ENCODE measurements around the gene EML2. TPM values are rescaled to one million over a fixed set of nuclear protein-coding genes. Genes with fewer than 3 reads are reported as not detected.

The EML2 gene
- total and polyA plus RNA-seq, 2 of the 4 experiments (the other 2 are of a cell fraction): 11.8 to 25.3 TPM

DNA sequence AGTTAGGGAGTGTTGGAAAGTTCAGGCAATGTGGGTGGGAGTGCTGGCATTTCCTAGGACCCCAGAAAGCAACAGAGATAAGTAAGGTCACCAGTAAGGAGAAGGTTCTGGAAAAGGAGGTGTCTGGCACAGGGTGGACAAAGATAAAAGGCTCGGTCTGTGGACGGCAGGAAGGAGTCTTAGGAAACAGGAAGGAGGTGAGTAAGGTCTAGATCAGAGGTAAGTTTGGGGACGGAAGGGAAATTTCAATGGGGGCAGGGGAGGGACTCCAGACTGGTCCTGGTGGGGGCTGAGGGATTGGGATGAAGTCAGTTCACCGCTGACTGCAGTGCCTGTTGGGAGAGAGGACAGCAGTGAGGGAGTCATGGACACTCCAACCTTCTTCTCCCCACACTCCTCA, 46.8 kb downstream of the EML2 start:
- no peak for TF ChIP-seq SMC3 (IDR thresholded peaks at IDR 0.05; ENCODE audit: low read depth, low read length)
- TF ChIP-seq, protein P1, sequence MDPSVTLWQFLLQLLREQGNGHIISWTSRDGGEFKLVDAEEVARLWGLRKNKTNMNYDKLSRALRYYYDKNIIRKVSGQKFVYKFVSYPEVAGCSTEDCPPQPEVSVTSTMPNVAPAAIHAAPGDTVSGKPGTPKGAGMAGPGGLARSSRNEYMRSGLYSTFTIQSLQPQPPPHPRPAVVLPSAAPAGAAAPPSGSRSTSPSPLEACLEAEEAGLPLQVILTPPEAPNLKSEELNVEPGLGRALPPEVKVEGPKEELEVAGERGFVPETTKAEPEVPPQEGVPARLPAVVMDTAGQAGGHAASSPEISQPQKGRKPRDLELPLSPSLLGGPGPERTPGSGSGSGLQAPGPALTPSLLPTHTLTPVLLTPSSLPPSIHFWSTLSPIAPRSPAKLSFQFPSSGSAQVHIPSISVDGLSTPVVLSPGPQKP (IDR thresholded peaks at IDR 0.05; ENCODE audit: borderline replicate concordance, low read depth, low read length): no peak
- no peak for TF ChIP-seq MAZ (IDR thresholded peaks at IDR 0.05; ENCODE audit: borderline replicate concordance, low read depth, low read length)
- no peak for TF ChIP-seq MAFK (IDR thresholded peaks at IDR 0.05; ENCODE audit: low read depth, low read length)
- TF ChIP-seq CEBPB (IDR thresholded peaks at IDR 0.05; ENCODE audit: low read depth, low read length): no peak
- TF ChIP-seq NFE2L2 (IDR thresholded peaks at IDR 0.05; ENCODE audit: low read depth, low read length): no peak
- no peak for TF ChIP-seq BHLHE40 (IDR thresholded peaks at IDR 0.05; ENCODE audit: low read depth, low read length)
- no peak for TF ChIP-seq CHD1 (IDR thresholded peaks at IDR 0.05; ENCODE audit: low read depth, low read length)
- no peak for TF ChIP-seq MXI1 (IDR thresholded peaks at IDR 0.05; ENCODE audit: borderline replicate concordance, low read depth, low read length)
- TF ChIP-seq POLR2A (IDR thresholded peaks at IDR 0.05; ENCODE audit: low read depth, low read length): no peak
- no peak for TF ChIP-seq RCOR1 (IDR thresholded peaks at IDR 0.05; ENCODE audit: insufficient replicate concordance, low read length)
- no peak for TF ChIP-seq FOS (IDR thresholded peaks at IDR 0.05; ENCODE audit: low read depth, low read length)
- no peak for TF ChIP-seq RAD21 (IDR thresholded peaks at IDR 0.05; ENCODE audit: low read length)
- TF ChIP-seq, protein P2, sequence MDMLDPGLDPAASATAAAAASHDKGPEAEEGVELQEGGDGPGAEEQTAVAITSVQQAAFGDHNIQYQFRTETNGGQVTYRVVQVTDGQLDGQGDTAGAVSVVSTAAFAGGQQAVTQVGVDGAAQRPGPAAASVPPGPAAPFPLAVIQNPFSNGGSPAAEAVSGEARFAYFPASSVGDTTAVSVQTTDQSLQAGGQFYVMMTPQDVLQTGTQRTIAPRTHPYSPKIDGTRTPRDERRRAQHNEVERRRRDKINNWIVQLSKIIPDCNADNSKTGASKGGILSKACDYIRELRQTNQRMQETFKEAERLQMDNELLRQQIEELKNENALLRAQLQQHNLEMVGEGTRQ (IDR thresholded peaks at IDR 0.05; ENCODE audit: low read depth, low read length): no peak
- TF ChIP-seq, protein P3, sequence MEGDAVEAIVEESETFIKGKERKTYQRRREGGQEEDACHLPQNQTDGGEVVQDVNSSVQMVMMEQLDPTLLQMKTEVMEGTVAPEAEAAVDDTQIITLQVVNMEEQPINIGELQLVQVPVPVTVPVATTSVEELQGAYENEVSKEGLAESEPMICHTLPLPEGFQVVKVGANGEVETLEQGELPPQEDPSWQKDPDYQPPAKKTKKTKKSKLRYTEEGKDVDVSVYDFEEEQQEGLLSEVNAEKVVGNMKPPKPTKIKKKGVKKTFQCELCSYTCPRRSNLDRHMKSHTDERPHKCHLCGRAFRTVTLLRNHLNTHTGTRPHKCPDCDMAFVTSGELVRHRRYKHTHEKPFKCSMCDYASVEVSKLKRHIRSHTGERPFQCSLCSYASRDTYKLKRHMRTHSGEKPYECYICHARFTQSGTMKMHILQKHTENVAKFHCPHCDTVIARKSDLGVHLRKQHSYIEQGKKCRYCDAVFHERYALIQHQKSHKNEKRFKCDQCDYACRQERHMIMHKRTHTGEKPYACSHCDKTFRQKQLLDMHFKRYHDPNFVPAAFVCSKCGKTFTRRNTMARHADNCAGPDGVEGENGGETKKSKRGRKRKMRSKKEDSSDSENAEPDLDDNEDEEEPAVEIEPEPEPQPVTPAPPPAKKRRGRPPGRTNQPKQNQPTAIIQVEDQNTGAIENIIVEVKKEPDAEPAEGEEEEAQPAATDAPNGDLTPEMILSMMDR (conservative IDR thresholded peaks at IDR 0.05; ENCODE audit: low read depth, low read length): no peak
- TF ChIP-seq RFX5 (IDR thresholded peaks at IDR 0.05; ENCODE audit: low read depth, low read length): no peak
- H2AFZ ChIP-seq (replicated peaks; ENCODE audit: low read length, poor library complexity): no peak overlapping the region
- H3K9ac ChIP-seq (ENCODE audit: low read depth, low read length): no peak overlapping the region
- in situ Hi-C loops (cut with MboI; ENCODE audit: low sequenced_read_pairs) (no loop called here), dilution Hi-C loops (cut with HindIII; ENCODE audit: low sequenced_read_pairs, unreplicated experiment) (no loop called here), intact Hi-C loops (cut with micrococcal nuclease) (no loop called here)
- no peak overlapping the region for H3K27ac ChIP-seq (ENCODE audit: insufficient read depth, low read length)
- no peak overlapping the region for H3K4me2 ChIP-seq (ENCODE audit: low read depth, low read length)
- no peak overlapping the region for H4K8ac ChIP-seq (ENCODE audit: low read depth in 2 of 2, low read length in 2 of 2)
- no peak overlapping the region for H3K56ac ChIP-seq (ENCODE audit: extremely low read depth, insufficient read depth, low read length)
- no peak for DNase-seq
- no peak overlapping the region for H2BK120ac ChIP-seq (ENCODE audit: low read depth, low read length)
- no peak overlapping the region for H3K4ac ChIP-seq (ENCODE audit: low read depth, low read length)
- no peaks in the 10 kb centered on the region for H4K20me1 ChIP-seq (ENCODE audit: insufficient read depth, low read length)
- no peak overlapping the region; the same call in 1 of the 2 replicates for H3K14ac ChIP-seq (replicated peaks; ENCODE audit: low read depth, low read length)
- H3K23ac ChIP-seq (ENCODE audit: low read depth, low read length): no peak overlapping the region
- POLR2A ChIA-PET (ENCODE audit: unreplicated experiment): no interaction called here
- H2BK20ac ChIP-seq (ENCODE audit: low read depth, low read length): no peak overlapping the region
- no peak for ATAC-seq (ENCODE audit: low read depth)
- H4K5ac ChIP-seq (ENCODE audit: low read depth, low read length): no peak overlapping the region
- H2BK15ac ChIP-seq (ENCODE audit: low read depth, low read length): no peak overlapping the region
- no peaks in the 10 kb centered on the region for H3K79me1 ChIP-seq (ENCODE audit: low read depth in 1 of 2, low read length in 2 of 2)
- no peak overlapping the region for H2AK9ac ChIP-seq (replicated peaks; ENCODE audit: low read depth, low read length, poor library complexity)
- H3K9me3 ChIP-seq (ENCODE audit: control insufficient read depth, insufficient read depth, low read length): no peaks in the 10 kb centered on the region
- no TSS peak for BruUV-seq (replicated peaks)
- no peaks in the 10 kb centered on the region for H3K4me1 ChIP-seq (ENCODE audit: control insufficient read depth, insufficient read depth, low read length)
- no peak overlapping the region for H3K18ac ChIP-seq (ENCODE audit: low read depth, low read length)
- CTCF ChIA-PET: no interaction called here
- H2AK5ac ChIP-seq (ENCODE audit: low read depth, low read length): no peak overlapping the region
- no peak overlapping the region for H3K4me3 ChIP-seq (ENCODE audit: insufficient read depth, low read depth, low read length)
- H4K91ac ChIP-seq (ENCODE audit: insufficient read depth, low read depth, low read length): no peak overlapping the region
- H2BK5ac ChIP-seq (ENCODE audit: low read depth, low read length, poor library complexity, severe bottlenecking): no peak overlapping the region
- H3K36me3 ChIP-seq (ENCODE audit: control insufficient read depth, insufficient read depth, low read length): no peaks in the 10 kb centered on the region
- H3K27me3 ChIP-seq (ENCODE audit: control insufficient read depth, insufficient read depth, low read length): peaks cover 12% of the 10 kb centered on the region
- 32% methylated on average over 3 of the region's 4 CpGs; no CpG with 5 or more reads in 1 of the 2 experiments for WGBS, 2 experiments (ENCODE audit: extremely low coverage in 2 of 2, insufficient read length in 1 of 2)
- H3K9me1 ChIP-seq (ENCODE audit: insufficient read depth, low read length): no peaks in the 10 kb centered on the region
